H1 (cell line): ENCODE measurements around the gene VAT1. TPM values are rescaled to one million over a fixed set of nuclear protein-coding genes. Genes with fewer than 3 reads are reported as not detected.

Experiments used
- GTF2F1 ChIP-seq: IDR thresholded peaks from 2 replicates; pipeline ENCODE4 v1.6.1; 2012; ENCODE audit warnings: low read depth, low read length, improper control_type of control experiment, borderline replicate concordance
- KDM4A ChIP-seq: IDR thresholded peaks from one replicate; pipeline ENCODE4 v1.7.1; 2012; ENCODE audit warnings: low read depth, mild to moderate bottlenecking, moderate library complexity, low read length, inconsistent platforms; ENCODE audit not compliant: severe bottlenecking
- SP1 ChIP-seq: IDR thresholded peaks from 2 replicates; pipeline ENCODE4 v1.6.1; 2011; ENCODE audit warnings: low read depth, low read length
- polyA plus RNA-seq, 7 experiments: library from polyadenylated mRNA; depleted of rRNA in 3 of 7; stranded (reverse) in 5 of 7; unstranded in 2 of 7; fragments of >200 nt in 5 of 7; fragments of 200-250 nt in 2 of 7; gene quantifications; 1 replicate in 5 of 7; 2 replicates in 1 of 7; 4 replicates in 1 of 7; pipeline versions ENCODE4 v1.2.1 to v1.2.3, GENCODE V29; 2011 to 2013; ENCODE audit warnings: missing spikeins in 2 of 7, mixed read lengths in 2 of 7
- total RNA-seq: library from RNA; stranded (reverse); fragmentation: NEBNext Ultra II Directional; extraction: Animal tissue kit (Norgen Biotek cat#: 25700); gene quantifications from 2 replicates; pipeline ENCODE4 v1.2.1, GENCODE V29; 2021

VAT1 gene
- total and polyA plus RNA-seq, 2 of the 8 experiments (the other 6 are each of a cell fraction or from before 2014, with no cell fraction given) = 200 to 295 TPM

DNA sequence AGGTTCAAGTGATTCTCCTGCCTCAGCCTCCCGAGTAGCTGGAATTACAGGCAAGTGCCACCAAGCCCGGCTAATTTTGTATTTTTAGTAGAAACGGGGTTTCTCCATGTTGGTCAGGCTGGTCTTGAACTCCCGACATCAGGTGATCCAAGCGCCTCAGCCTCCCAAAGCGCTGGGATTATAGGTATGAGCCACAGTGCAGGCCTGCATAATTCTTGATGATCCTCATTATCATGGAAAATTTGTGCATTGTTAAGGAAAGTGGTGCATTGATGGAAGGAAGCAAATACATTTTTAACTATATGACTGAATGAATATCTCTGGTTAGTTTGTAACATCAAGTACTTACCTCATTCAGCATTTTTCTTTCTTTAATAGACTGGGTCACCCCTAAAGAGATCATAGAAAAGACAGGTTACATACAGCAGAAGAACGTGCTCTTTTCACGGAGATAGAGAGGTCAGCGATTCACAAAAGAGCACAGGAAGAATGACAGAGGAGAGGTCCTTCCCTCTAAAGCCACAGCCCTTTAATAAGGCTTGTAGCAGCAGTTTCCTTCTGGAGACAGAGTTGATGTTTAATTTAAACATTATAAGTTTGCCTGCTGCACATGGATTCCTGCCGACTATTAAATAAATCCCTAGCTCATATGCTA lies 40.9 kb upstream of the VAT1 start (continued):
- no peak for TF ChIP-seq SP1
- TF ChIP-seq GTF2F1 = no peak
- TF ChIP-seq KDM4A = no peak
- TF ChIP-seq, all 59 proteins: peak for 0
